Panc1 (cell line): ENCODE measurements around the gene CBLN2. TPM values are rescaled to one million over a fixed set of nuclear protein-coding genes. Genes with fewer than 3 reads are reported as not detected.

Experiments
- ATAC-seq: fragments of 200-7000 bp; cut with Tn5 transposase; 2 replicates; pipeline ENCODE4 v1.9.1; 2020; ENCODE audit warnings: mild to moderate bottlenecking, moderate library complexity
- BruUV-seq: library from RNA; stranded (reverse); fragments of 400-500 nt; replicated peaks from 2 replicates; lab custom pipeline; 2021; lab: Mats Ljungman, UMichigan
- CTCF ChIA-PET: fragments of 300-600 bp; sonication (Branson Sonifier 250); formaldehyde crosslinking; loops from one replicate; lab custom pipeline; 2022; ENCODE audit warnings: antibody characterized with exemption; lab: Charles Lee
- POLR2A ChIA-PET: fragments of 300-600 bp; sonication (Branson Sonifier 250); formaldehyde crosslinking; loops from one replicate; lab custom pipeline; 2022; ENCODE audit warnings: antibody characterized with exemption; lab: Charles Lee
- DNase-seq: peaks from one replicate; pipeline ENCODE4 v3.0.0-alpha.2; 2010; ENCODE audit warnings: low read depth, low spot score
- H3K27ac ChIP-seq: 2 replicates; pipeline ENCODE4 v1.5.1; 2011; ENCODE audit warnings: mild to moderate bottlenecking, low read length, inconsistent platforms
- H3K27me3 ChIP-seq: fragments of 200-500 bp; sonication (Bioruptor generic); 2 replicates; pipeline ENCODE4 v1.6.0; 2014; ENCODE audit warnings: low read length, inconsistent platforms; ENCODE audit not compliant: control insufficient read depth, insufficient read depth
- H3K36me3 ChIP-seq: fragments of 200-500 bp; sonication (Bioruptor generic); 2 replicates; pipeline ENCODE4 v1.5.1; 2014; ENCODE audit warnings: inconsistent platforms, mild to moderate bottlenecking, low read length, moderate library complexity; ENCODE audit not compliant: control insufficient read depth, insufficient read depth
- H3K4me1 ChIP-seq: 2 replicates; pipeline ENCODE4 v1.5.1; 2011; ENCODE audit warnings: inconsistent platforms, mild to moderate bottlenecking, low read length, moderate library complexity; ENCODE audit not compliant: control insufficient read depth, insufficient read depth
- H3K4me3 ChIP-seq, 2 experiments: 2 replicates each; pipeline ENCODE4 v1.5.1; 2011 to 2012; ENCODE audit warnings: low read depth in 2 of 2, low read length in 2 of 2, mild to moderate bottlenecking in 2 of 2, inconsistent platforms in 1 of 2, moderate library complexity in 1 of 2
- H3K9me3 ChIP-seq: fragments of 200-500 bp; sonication (Bioruptor generic); 2 replicates; pipeline ENCODE4 v1.5.1; 2014; ENCODE audit warnings: low read depth, mild to moderate bottlenecking, inconsistent platforms, low read length, moderate library complexity; ENCODE audit not compliant: control insufficient read depth, insufficient read depth
- POLR2AphosphoS5 ChIP-seq: IDR thresholded peaks from 2 replicates; pipeline ENCODE4 v1.6.1; 2012; ENCODE audit warnings: mild to moderate bottlenecking, low read depth, low read length, moderate library complexity
- SIN3A ChIP-seq: IDR thresholded peaks from 2 replicates; pipeline ENCODE4 v1.6.1; 2012; ENCODE audit warnings: low read depth, mild to moderate bottlenecking, low read length, moderate library complexity, borderline replicate concordance; ENCODE audit not compliant: insufficient read depth
- TCF7L2 ChIP-seq: IDR thresholded peaks from 2 replicates; pipeline ENCODE4 v1.6.1; 2011; ENCODE audit warnings: mild to moderate bottlenecking, low read depth, low read length, inconsistent platforms
- in situ Hi-C: cut with HindIII; loops from 2 replicates; pipeline ENCODE4 v1.10.0; 2016; ENCODE audit warnings: low sequenced_read_pairs, low pct_unique_long_range_greater_than_20kb
- intact Hi-C: fragments of 100-400 bp; cut with micrococcal nuclease; formaldehyde crosslinking; loops from one replicate; pipeline ENCODE4 v1.10.0; 2022; ENCODE audit not compliant: unreplicated experiment
- total RNA-seq: library from RNA; stranded (reverse); gene quantifications from one replicate; pipeline ENCODE4 v1.2.1, GENCODE V29; 2021; ENCODE audit not compliant: unreplicated experiment
- TF ChIP-seq, protein P1 (sequence below), 2 experiments: IDR thresholded peaks; 2 replicates each; pipeline ENCODE4 v1.6.1; 2011 to 2012; ENCODE audit warnings: low read depth in 2 of 2, control low read depth in 1 of 2, low read length in 1 of 2, mild to moderate bottlenecking in 1 of 2, moderate library complexity in 1 of 2; ENCODE audit not compliant: insufficient read depth in 1 of 2
- TF ChIP-seq, protein P2 (sequence below): fragments of 450-650 bp; IDR thresholded peaks from 2 replicates; pipeline ENCODE4 v1.5.1; 2017; ENCODE audit warnings: mild to moderate bottlenecking

Gene CBLN2
- total RNA-seq, 1 experiment from 2014 or later: 5.7 TPM

DNA sequence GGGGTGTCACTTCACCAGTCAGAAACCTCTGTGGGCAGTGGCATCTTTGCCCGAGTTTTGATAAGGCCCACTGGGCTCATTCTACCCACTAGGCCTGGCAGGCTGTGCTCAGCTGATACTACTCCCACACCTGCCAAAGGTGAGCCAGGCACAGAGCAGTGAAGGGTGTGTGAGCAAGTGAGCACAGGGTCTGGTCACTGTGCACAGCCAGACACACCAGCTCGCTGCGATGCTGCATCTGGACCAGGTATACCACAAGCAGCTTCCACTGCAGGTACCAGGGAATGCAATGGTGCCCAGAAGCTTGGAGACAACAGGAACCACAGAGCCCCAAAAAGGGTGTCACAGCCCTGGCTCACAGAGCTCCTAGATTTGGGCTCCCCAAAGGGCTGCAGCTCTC, 40.6 kb upstream of the CBLN2 start:
- Histone ChIP-seq H3K4me1 (no peaks in the 10 kb centered on the region), H3K4me3 (no peak overlapping the region), H3K36me3 (no peaks in the 10 kb centered on the region), H3K27me3 (no peaks in the 10 kb centered on the region), H3K27ac (no peak overlapping the region), H3K9me3 (no peaks in the 10 kb centered on the region)
- in situ Hi-C loops (no loop called here), intact Hi-C loops (no loop called here)
- ChIA-PET POLR2A (no interaction called here), CTCF (no interaction called here)
- TF ChIP-seq SIN3A (no peak), TCF7L2 (no peak), POLR2AphosphoS5 (no peak)
- TF ChIP-seq, protein P1, sequence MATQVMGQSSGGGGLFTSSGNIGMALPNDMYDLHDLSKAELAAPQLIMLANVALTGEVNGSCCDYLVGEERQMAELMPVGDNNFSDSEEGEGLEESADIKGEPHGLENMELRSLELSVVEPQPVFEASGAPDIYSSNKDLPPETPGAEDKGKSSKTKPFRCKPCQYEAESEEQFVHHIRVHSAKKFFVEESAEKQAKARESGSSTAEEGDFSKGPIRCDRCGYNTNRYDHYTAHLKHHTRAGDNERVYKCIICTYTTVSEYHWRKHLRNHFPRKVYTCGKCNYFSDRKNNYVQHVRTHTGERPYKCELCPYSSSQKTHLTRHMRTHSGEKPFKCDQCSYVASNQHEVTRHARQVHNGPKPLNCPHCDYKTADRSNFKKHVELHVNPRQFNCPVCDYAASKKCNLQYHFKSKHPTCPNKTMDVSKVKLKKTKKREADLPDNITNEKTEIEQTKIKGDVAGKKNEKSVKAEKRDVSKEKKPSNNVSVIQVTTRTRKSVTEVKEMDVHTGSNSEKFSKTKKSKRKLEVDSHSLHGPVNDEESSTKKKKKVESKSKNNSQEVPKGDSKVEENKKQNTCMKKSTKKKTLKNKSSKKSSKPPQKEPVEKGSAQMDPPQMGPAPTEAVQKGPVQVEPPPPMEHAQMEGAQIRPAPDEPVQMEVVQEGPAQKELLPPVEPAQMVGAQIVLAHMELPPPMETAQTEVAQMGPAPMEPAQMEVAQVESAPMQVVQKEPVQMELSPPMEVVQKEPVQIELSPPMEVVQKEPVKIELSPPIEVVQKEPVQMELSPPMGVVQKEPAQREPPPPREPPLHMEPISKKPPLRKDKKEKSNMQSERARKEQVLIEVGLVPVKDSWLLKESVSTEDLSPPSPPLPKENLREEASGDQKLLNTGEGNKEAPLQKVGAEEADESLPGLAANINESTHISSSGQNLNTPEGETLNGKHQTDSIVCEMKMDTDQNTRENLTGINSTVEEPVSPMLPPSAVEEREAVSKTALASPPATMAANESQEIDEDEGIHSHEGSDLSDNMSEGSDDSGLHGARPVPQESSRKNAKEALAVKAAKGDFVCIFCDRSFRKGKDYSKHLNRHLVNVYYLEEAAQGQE (IDR thresholded peaks at IDR 0.05; ENCODE audit: insufficient read depth in 1 of 2, low read depth in 2 of 2, low read length in 1 of 2): no peak
- TF ChIP-seq, protein P2, sequence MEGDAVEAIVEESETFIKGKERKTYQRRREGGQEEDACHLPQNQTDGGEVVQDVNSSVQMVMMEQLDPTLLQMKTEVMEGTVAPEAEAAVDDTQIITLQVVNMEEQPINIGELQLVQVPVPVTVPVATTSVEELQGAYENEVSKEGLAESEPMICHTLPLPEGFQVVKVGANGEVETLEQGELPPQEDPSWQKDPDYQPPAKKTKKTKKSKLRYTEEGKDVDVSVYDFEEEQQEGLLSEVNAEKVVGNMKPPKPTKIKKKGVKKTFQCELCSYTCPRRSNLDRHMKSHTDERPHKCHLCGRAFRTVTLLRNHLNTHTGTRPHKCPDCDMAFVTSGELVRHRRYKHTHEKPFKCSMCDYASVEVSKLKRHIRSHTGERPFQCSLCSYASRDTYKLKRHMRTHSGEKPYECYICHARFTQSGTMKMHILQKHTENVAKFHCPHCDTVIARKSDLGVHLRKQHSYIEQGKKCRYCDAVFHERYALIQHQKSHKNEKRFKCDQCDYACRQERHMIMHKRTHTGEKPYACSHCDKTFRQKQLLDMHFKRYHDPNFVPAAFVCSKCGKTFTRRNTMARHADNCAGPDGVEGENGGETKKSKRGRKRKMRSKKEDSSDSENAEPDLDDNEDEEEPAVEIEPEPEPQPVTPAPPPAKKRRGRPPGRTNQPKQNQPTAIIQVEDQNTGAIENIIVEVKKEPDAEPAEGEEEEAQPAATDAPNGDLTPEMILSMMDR: no peak
- BruUV-seq: no TSS peak
- DNase-seq: no peak
- no peak for ATAC-seq

DNA sequence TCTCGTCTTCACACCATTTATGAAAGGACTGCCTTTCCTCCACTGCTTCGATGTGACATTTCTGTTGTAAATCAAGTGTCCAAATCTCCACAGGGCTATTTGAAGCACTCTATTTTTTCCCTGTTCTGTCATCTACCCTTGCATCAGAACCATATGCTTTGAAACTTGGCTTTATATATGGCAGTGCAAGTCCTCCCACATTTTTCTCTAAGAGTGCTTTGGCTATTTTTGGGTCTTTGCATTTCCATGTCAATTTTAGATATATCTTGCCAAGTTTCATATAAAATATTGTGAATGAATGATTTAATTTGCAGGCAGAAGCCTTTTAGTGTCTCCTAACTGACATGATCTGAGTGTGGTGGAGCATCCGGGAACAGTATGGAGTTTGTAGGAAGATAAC, 37.8 kb upstream of the CBLN2 start:
- TF ChIP-seq, protein P2: no peak
- TF ChIP-seq, protein P1 (IDR thresholded peaks at IDR 0.05; ENCODE audit: insufficient read depth in 1 of 2, low read depth in 2 of 2, low read length in 1 of 2): no peak
- no peak for TF ChIP-seq SIN3A
- no peak for TF ChIP-seq TCF7L2
- TF ChIP-seq POLR2AphosphoS5: no peak
- H3K4me3 ChIP-seq: no peak overlapping the region
- no peaks in the 10 kb centered on the region for H3K36me3 ChIP-seq
- in situ Hi-C loops: no loop called here
- H3K27me3 ChIP-seq: no peaks in the 10 kb centered on the region
- ATAC-seq (no peak), DNase-seq (no peak)
- H3K9me3 ChIP-seq: no peaks in the 10 kb centered on the region
- POLR2A ChIA-PET: no interaction called here
- no TSS peak for BruUV-seq
- intact Hi-C loops: no loop called here
- CTCF ChIA-PET: no interaction called here
- no peak overlapping the region for H3K27ac ChIP-seq
- H3K4me1 ChIP-seq: no peaks in the 10 kb centered on the region
